HUES64 (cell line): ENCODE data around the gene ZNF81.
"Not testable (repeated sequence)": the region's sequence is repeated elsewhere in the genome, so short reads cannot be mapped to it uniquely, and the experiment has no call there.

ENCODE experiments used
- H3K27ac ChIP-seq: 2 replicates; pipeline ENCODE4 v1.7.0; 2013; ENCODE audit warnings: low read depth, low read length, inconsistent platforms
- H3K27me3 ChIP-seq: 2 replicates; pipeline ENCODE4 v1.6.1; 2013; ENCODE audit warnings: mild to moderate bottlenecking, low read length; ENCODE audit not compliant: insufficient read depth
- H3K36me3 ChIP-seq: 2 replicates; pipeline ENCODE4 v1.6.1; 2013; ENCODE audit warnings: mild to moderate bottlenecking, low read length; ENCODE audit not compliant: insufficient read depth
- H3K4me1 ChIP-seq: 2 replicates; pipeline ENCODE4 v1.6.1; 2013; ENCODE audit warnings: mild to moderate bottlenecking, low read length, moderate library complexity; ENCODE audit not compliant: insufficient read depth
- H3K4me3 ChIP-seq: 2 replicates; pipeline ENCODE4 v1.5.1; 2013; ENCODE audit warnings: mild to moderate bottlenecking, low read length, moderate library complexity
- H3K9ac ChIP-seq: 2 replicates; pipeline ENCODE4 v1.6.1; 2013; ENCODE audit warnings: mild to moderate bottlenecking, low read depth, low read length
- H3K9me3 ChIP-seq: 2 replicates; pipeline ENCODE4 v1.6.1; 2013; ENCODE audit warnings: low read depth, low read length; ENCODE audit not compliant: insufficient read depth
- WGBS: fragments of 150-250, 120-280 bp; methylation state at CpG from one replicate; pipeline ENCODE4 v1.1.7; 2013; ENCODE audit warnings: missing lambda C conversion rate; 5-methylcytosine and 5-hydroxymethylcytosine counted together

Gene ZNF81

GRCh38 chrX:47878198-47878597 lies 41.5 kb downstream of the ZNF81 start:
- no peak overlapping the region for H3K4me3 ChIP-seq
- H3K36me3 ChIP-seq = peaks cover 7% of the 10 kb centered on the region; the same call in 1 of the 2 replicates
- no peak overlapping the region for H3K27ac ChIP-seq
- no peaks in the 10 kb centered on the region for H3K9me3 ChIP-seq
- no peaks in the 10 kb centered on the region for H3K27me3 ChIP-seq
- 0 out of 2 replicates have a peak, but pooled peaks cover 3% of the 10 kb centered on the region for H3K4me1 ChIP-seq
- H3K9ac ChIP-seq = no peak overlapping the region
- 93% methylated on average over 3 of the region's 3 CpGs for WGBS

DNA sequence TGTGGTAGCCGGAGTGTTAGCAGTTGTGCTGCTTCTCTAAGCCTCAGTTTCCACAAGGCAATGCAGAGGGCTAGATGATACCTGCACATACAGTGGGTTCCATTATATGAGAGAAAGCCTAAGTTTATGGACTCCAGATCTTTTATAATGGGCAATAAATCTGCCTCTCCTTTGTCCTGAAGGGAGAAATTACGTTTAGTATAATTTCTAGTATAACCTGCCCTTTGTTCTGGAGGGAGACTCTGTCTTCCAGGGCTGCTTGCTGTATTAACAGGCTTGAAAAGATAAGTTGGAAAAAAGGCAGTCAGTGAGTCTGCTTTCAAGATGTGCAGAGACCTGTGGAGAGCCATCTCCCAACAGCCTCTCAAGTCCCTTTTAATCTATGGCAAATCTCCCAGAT lies 42.8 kb downstream of the ZNF81 start:
- H3K9me3 ChIP-seq = no peaks in the 10 kb centered on the region
- no peak overlapping the region for H3K27ac ChIP-seq
- H3K9ac ChIP-seq = no peak overlapping the region
- no peaks in the 10 kb centered on the region for H3K27me3 ChIP-seq
- H3K4me3 ChIP-seq = no peak overlapping the region
- peaks cover 4% of the 10 kb centered on the region; the same call in 1 of the 2 replicates for H3K36me3 ChIP-seq
- 92% methylated on average over 2 of the region's 2 CpGs for WGBS
- 0 out of 2 replicates have a peak, but pooled peaks cover 3% of the 10 kb centered on the region for H3K4me1 ChIP-seq

DNA sequence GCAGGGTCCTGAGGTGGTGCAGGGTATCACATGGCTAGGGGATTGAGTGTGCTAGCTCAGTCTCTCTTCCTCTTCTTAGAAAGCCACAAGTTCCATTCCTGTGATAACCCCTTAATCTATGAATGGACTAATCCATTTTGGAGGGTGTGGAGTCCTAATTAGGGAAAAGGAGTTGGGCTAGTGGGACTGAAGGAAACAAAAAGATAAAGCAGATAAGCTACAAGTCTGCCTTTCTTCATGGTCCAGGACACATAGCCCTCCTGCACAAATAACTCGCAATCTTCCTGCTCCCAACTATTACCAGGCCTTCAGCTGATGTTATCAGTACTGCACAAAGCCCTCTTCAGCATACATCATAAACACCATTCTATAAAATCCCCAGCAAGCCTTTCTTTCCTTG lies 44.2 kb downstream of the ZNF81 start:
- H3K4me1 ChIP-seq = no peaks in the 10 kb centered on the region
- H3K9ac ChIP-seq = no peak overlapping the region
- WGBS = 98% methylated on average over 1 of the region's 1 CpG
- no peaks in the 10 kb centered on the region for H3K27me3 ChIP-seq
- peaks cover 4% of the 10 kb centered on the region; the same call in 1 of the 2 replicates for H3K36me3 ChIP-seq
- no peaks in the 10 kb centered on the region for H3K9me3 ChIP-seq
- no peak overlapping the region for H3K4me3 ChIP-seq
- no peak overlapping the region for H3K27ac ChIP-seq

DNA sequence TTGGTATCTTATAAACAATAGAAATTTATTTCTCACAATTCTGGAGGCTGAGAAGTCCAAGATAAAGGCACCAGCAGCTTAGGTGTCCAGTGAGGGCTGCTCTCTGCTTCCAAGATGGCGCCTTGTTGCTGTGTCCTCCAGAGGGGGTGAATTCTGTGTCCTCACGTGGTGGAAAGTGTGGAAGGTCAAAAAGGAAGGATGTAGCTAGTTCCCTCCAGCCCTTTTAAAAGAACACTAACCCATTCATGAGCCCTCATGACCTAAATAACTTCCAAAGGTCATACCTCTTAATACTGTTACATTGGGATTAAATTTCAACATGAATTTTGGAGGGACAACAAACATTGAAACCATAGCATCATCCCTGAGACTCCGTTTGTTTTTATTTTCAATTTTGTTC lies 48.8 kb downstream of the ZNF81 start:
- no peaks in the 10 kb centered on the region for H3K27me3 ChIP-seq
- H3K9ac ChIP-seq = no peak overlapping the region
- WGBS = 94% methylated on average over 1 of the region's 3 CpGs
- no peak overlapping the region for H3K27ac ChIP-seq
- H3K36me3 ChIP-seq = no peaks in the 10 kb centered on the region; the same call in 1 of the 2 replicates
- H3K9me3 ChIP-seq = no peaks in the 10 kb centered on the region
- no peaks in the 10 kb centered on the region for H3K4me1 ChIP-seq
- H3K4me3 ChIP-seq = no peak overlapping the region

DNA sequence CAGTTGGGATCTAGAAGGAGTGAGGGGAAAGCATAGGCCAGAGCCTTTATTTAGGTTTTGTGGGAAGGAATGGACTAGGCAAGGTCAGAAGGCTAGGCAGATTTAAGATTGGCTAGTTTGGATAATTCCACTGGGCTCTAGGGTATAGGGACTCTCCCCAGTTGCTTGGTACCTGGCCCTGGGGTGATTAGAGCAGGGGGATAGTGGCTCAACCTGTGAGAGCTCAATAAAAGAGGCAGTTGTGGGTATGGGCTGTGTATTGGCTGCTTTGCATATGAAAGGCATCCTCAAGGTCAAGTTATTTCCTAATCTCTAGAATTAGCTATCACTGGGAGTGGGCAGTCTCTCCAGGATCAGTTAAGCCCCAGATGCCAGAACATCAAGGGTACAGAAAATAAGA lies 61.3 kb downstream of the ZNF81 start:
- Histone ChIP-seq H3K36me3 (no peaks in the 10 kb centered on the region; the same call in 1 of the 2 replicates), H3K4me1 (no peaks in the 10 kb centered on the region), H3K9ac (no peak overlapping the region), H3K4me3 (no peak overlapping the region), H3K27ac (no peak overlapping the region), H3K27me3 (no peaks in the 10 kb centered on the region), H3K9me3 (no peaks in the 10 kb centered on the region)

DNA sequence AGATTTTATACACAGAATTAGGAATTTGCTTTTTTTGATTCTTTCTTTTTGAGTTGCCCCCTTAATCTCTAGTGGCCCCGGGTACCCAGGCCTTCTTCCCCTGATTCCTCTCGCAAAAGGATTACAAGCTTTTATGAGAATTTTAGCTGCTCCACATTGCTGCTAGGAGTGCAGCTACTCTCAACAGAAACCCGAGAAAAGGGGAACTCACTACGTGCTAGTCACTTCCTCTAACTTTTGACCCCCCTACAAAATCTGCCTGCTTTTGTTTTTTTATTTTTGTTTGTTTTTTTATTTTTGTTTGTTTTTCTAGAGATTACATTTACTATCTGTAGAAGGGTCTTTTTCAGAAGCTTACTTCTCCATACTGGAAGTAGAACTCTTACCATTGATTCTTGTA lies 64.1 kb downstream of the ZNF81 start:
- no peaks in the 10 kb centered on the region; the same call in 1 of the 2 replicates for H3K36me3 ChIP-seq
- no peaks in the 10 kb centered on the region for H3K4me1 ChIP-seq
- H3K4me3 ChIP-seq = no peak overlapping the region
- H3K9me3 ChIP-seq = no peaks in the 10 kb centered on the region
- H3K27me3 ChIP-seq = no peaks in the 10 kb centered on the region
- 94% methylated on average over 3 of the region's 4 CpGs for WGBS
- no peak overlapping the region for H3K9ac ChIP-seq
- no peak overlapping the region for H3K27ac ChIP-seq

- Histone ChIP-seq H3K9me3 (no peaks in the 10 kb centered on the region), H3K4me1 (no peaks in the 10 kb centered on the region), H3K27me3 (no peaks in the 10 kb centered on the region), H3K9ac (no peak overlapping the region), H3K27ac (no peak overlapping the region), H3K36me3 (no peaks in the 10 kb centered on the region), H3K4me3 (no peak overlapping the region)
- 100% methylated on average over 1 of the region's 2 CpGs for WGBS
Measured at GRCh38 chrX:47902161-47902560, 65.5 kb downstream of the ZNF81 start.

DNA sequence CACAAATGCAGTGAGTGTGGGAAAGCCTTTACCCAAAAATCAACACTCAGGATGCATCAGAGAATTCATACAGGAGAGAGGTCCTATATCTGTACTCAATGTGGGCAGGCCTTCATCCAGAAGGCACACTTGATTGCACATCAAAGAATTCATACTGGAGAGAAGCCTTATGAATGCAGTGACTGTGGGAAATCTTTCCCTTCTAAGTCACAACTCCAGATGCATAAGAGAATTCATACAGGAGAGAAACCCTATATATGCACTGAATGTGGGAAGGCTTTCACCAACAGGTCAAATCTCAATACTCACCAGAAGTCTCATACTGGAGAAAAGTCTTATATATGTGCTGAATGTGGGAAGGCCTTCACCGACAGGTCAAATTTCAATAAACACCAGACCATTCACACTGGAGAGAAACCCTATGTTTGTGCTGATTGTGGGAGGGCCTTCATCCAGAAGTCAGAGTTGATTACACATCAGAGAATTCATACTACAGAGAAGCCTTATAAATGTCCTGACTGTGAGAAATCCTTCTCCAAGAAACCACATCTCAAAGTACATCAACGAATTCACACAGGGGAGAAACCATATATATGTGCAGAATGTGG lies 79.3 kb downstream of the ZNF81 start:
- Histone ChIP-seq H3K4me3 (no peak overlapping the region), H3K27me3 (no peaks in the 10 kb centered on the region), H3K4me1 (no peaks in the 10 kb centered on the region), H3K9ac (no peak overlapping the region), H3K9me3 (peaks cover 10% of the 10 kb centered on the region; the same call in 1 of the 2 replicates), H3K27ac (no peak overlapping the region), H3K36me3 (peaks cover 18% of the 10 kb centered on the region; the same call in 1 of the 2 replicates)
- WGBS = no CpG with 5 or more reads among the region's 2 CpGs

DNA sequence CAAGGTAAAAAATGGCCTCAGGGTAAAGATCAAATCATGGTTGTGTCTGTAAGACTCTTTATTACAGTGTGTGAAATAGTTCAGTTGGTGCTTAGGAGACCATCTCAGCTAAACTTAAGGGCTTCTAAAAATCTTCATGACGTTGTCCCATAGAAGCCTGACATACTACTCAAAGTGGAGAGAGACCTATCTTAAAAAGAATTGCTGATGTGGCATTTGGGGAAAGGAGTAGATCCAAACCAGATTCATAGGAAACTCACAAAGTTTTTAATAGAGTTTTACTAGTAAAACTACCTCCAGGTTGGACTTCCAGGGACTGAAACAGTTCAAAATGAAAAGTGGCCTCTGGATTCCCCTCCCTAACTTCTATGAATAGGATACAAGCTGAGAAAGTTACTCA lies 81.6 kb downstream of the ZNF81 start:
- no peak overlapping the region for H3K4me3 ChIP-seq
- no peak overlapping the region for H3K9ac ChIP-seq
- no peaks in the 10 kb centered on the region for H3K27me3 ChIP-seq
- 86% methylated on average over 1 of the region's 1 CpG for WGBS
- no peaks in the 10 kb centered on the region for H3K4me1 ChIP-seq
- H3K27ac ChIP-seq = no peak overlapping the region
- H3K9me3 ChIP-seq = peaks cover 10% of the 10 kb centered on the region; the same call in 1 of the 2 replicates
- peaks cover 18% of the 10 kb centered on the region; the same call in 1 of the 2 replicates for H3K36me3 ChIP-seq

- no CpG with 5 or more reads among the region's 2 CpGs for WGBS
- Histone ChIP-seq H3K27me3 (no peaks in the 10 kb centered on the region), H3K4me3 (no peak overlapping the region), H3K4me1 (no peaks in the 10 kb centered on the region), H3K36me3 (no peaks in the 10 kb centered on the region), H3K9me3 (no peaks in the 10 kb centered on the region), H3K27ac (no peak overlapping the region), H3K9ac (no peak overlapping the region)
Measured at GRCh38 chrX:47927212-47927611, 90.5 kb downstream of the ZNF81 start.

DNA sequence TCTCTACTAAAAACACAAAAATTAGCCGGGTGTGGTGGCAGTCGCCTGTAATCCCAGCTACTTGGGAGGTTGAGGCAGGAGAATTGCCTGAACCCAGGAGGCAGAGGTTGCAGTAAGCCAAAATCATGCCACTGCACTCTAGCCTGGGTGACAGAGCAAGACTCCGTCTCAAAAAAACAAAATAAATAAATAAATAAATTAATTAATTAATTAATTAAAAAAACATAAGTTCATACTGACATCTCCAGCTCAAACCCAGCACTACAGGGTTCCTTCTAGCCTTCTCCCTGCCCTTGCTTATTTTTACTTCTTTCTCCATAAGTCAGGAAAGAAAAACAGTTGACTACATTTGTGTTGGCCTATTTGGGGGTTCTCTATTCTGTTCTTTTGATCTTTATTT lies 95.3 kb downstream of the ZNF81 start:
- WGBS = 94% methylated on average over 2 of the region's 3 CpGs
- H3K4me3 ChIP-seq, H3K9ac ChIP-seq, H3K9me3 ChIP-seq, H3K36me3 ChIP-seq, H3K27me3 ChIP-seq, H3K27ac ChIP-seq, H3K4me1 ChIP-seq: not testable (repeated sequence)

DNA sequence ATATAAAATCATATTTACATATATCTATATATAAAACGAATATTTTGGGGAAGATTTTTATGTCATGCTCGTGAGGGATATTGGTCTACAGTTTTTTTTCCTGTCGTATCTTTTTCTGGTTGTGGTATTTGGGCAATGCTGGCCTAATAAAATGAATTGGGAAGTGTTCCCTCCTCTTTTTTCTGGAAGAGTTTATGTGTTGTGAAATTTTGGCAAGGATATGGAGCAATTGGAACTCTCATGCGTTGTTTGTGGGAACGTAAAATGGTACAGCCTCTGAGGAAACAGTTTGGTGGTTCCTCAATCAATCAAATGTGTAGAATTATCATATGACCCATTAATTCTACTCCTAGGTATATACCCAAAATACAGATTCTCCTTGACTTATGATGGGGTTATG lies 97.2 kb downstream of the ZNF81 start:
- no peak overlapping the region for H3K4me3 ChIP-seq
- H3K9ac ChIP-seq = no peak overlapping the region
- no peaks in the 10 kb centered on the region for H3K9me3 ChIP-seq
- H3K36me3 ChIP-seq = no peaks in the 10 kb centered on the region
- no peak overlapping the region for H3K27ac ChIP-seq
- H3K27me3 ChIP-seq = no peaks in the 10 kb centered on the region
- no peaks in the 10 kb centered on the region for H3K4me1 ChIP-seq
- WGBS = 99% methylated on average over 3 of the region's 5 CpGs
